HG02759 (cell line): ENCODE results near the gene HSF4.
"Not testable (repeated sequence)": the region's sequence is repeated elsewhere in the genome, so short reads cannot be mapped to it uniquely, and the experiment has no call there.

Source experiments
- ATAC-seq: cut with Tn5 transposase; IDR thresholded peaks from one replicate; pipeline ENCODE4 v1.9.1; 2021; ENCODE audit warnings: mild to moderate bottlenecking, moderate library complexity; ENCODE audit not compliant: unreplicated experiment

Gene HSF4

DNA sequence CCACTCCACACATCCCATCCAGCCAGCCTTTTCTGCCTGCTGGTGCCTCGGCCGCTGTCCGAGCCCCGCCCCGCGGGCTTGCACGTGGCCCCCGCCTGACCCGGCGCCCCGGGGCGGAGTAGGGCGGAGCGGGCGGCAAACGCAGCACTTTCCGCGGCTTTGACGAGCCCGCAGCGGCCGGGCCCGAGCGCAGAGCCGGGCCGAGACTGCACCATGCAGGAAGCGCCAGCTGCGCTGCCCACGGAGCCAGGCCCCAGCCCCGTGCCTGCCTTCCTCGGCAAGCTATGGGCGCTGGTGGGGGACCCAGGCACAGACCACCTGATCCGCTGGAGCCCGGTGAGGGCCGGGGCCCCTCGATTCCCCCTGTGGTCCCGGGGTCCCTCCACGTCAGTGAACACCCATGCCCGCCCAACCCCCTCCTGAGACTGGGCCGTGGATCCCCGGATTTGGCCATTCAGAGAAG, at the start of gene HSF4:
TSS of gene HSF4 (plus strand) at position 147 of the 463 bp plus-strand sequence. CDS start at position 214, 67 bp downstream.
- ATAC-seq, result no peak

- no peak for ATAC-seq
These were observed 49.8 kb upstream of the HSF4 start for GRCh38 chr16:67114793-67115192.

- no peak for ATAC-seq
These were observed 48.9 kb upstream of the HSF4 start for GRCh38 chr16:67115639-67116038.

- ATAC-seq, result no peak
These were observed 47.9 kb upstream of the HSF4 start for GRCh38 chr16:67116388-67117311.

- ATAC-seq, result no peak
These were observed 46.8 kb upstream of the HSF4 start for GRCh38 chr16:67117716-67118115.

DNA sequence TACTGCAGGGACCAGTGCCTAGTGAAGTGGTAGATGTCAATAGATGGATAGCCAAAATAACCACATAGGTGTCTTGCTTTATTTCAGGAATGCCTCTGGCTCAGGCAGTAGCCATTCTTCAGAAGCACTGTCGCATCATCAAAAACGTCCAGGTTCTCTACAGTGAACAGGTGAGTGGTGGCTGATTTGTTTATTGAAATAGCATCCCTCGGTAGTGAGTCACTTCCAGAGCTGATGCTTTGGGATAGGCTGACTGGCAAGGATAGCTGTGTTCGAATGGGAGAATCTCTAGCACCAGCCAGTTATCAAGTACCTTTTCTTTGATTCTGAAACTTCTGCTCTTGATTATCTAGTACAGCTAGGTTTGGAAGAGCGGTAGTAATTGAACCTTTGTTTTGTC, 44.5 kb upstream of the HSF4 start:
- ATAC-seq, result no peak

DNA sequence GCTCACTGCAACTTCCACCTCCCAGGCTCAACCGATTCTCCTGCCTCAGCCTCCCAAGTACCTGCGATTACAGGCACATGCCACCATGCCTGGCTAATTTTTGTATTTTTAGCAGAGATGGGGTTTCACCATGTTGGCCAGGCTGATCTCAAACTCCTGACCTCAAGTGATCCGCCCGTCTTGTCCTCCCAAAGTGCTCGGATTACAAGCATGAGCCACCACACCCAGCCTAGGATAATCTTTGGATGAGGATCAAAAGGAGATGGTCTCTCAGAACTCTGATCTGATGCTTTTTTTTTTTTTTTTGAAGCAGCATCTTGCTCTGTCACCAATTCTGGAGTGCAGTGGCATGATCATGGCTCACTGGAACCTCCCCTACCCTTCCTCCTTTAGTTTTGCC, 41.7 kb upstream of the HSF4 start:
- ATAC-seq, result not testable (repeated sequence)

DNA sequence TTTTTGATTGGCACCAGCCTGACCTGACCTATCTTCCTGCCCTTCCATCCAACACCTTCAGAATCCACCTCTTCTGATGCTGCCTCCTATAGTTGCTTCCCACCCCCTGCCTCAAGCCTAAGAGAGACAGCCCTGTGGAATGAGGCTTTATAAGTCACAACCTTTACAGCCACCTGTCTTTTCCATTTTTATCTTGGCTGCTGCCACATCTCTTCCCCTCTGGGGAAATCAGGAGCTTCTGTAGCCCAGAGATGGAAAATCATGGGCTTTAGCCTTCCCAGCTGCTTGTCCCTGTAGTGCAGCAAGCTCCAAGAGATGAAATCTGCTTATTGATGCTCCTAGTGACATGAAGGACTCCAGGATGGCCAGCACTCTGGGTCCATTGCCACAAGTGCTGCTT, 36.1 kb upstream of the HSF4 start:
- no peak for ATAC-seq

DNA sequence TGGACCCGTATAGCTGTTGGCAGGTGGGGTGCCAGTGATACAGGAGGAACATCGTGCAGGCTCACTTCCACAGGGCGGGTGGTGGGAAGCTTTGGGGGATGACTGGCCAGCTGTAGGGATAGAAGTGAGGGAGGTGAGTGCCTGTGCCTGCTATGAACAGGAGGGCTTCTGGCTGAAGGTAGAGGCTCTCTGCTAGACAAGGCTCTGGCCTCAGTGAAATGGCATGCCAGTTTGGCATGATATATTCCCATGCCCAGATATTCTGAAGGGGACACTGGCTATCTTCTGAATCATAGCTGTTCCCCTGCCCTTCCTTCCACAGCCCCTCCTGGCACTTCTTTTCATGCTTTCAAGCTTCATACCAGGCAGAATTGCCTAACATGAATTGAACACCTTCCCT, 35.7 kb upstream of the HSF4 start:
- ATAC-seq, result no peak

DNA sequence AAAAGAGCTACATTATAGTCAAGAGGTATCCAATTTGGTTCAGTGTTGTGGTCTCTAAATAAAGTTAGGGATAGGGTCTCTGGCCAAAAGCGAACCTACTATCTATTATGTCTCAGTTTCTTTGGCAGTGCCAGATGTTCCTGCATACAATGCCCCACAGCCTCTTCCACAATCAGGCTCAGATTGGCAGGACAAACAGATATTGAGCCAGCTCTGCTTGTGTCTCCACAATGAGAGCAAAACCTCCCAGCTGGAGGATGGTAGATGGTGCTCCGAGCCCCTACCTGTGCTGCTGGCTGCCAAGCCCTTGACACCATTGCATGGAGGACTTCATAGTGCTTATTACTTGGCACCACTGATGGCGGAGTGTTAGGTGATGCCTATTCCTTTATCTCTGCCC, 35.1 kb upstream of the HSF4 start:
- no peak for ATAC-seq

DNA sequence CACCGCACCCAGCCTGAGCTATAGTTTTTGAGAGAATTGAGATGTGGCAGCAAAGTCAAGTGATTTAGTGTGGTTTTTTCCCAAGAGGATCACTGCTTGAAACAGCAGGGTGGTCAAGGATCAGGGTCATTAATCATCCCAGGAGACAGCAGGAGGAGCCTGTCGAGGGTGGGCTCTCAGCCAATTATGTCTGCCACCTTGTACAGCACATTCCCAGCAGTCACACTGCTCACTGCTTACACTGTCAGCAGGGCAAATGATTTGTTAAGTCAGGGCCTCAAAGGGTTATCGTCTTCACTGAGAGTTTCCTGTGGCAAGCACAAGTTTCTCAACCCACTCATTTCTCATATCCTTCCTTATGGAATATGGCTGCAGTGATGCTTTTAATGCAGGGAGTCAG, 26.9 kb upstream of the HSF4 start:
- ATAC-seq, result no peak

DNA sequence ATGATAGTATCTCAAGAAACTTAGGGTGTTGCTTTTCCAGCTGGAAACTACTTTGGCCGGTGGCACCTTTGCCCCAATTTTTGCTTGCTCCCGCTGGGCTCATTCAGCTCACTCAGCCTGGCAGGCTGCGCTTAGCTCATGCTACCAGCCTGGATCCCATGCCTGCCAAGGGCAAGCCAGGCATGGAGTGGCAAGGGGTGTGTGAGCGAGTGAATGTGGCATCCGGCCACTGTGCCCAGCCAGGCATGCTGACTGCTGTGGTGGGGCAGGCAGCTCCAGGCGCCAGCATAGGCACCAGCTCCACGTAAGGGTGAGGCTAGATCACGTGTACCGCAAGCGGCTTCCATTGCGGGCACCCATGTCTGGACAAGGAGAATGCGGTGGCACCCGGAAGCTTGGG, 23.2 kb upstream of the HSF4 start:
- ATAC-seq, result no peak

DNA sequence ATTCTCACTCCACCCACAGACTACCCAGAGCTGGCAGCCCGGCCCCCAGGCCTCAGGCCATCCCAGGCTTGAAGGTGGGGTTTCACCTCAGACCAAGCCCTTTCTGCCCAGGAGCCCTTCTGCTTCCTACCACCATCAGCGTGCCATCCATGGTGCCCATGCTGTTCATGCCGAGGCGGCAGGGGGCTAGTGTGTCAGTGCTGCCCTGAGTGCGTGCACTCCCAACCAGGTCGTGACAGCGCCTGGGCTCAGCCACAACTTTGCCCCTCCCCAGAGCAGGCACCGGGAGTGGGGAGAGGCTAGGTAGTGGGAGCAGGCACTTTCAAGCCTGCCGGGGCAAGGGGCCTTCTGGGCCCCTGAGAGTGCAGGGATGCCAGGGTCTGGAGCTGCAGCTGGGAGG, 22.2 kb upstream of the HSF4 start:
- ATAC-seq, result no peak

DNA sequence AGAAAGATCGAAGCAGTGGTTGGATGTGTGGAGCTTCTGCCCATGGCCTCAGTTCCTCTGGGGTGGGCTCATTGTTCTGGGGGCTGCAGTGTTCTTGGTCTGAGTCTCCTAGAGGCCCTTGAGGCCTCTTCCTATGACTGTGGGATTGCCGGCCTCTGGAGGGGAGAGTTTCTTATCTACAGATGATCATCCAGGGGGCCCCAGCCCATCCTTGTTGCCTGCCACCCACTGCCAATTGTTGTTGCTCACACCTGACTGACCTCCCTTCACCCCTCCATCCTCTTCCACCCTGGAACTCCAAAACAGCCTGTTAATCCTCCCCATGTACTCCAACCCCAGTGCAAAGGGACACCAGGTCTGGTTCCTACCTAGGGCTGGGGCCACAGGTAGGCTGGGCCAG, 19.6 kb upstream of the HSF4 start:
- ATAC-seq, result no peak

GRCh38 chr16:67145746-67146145, 18.8 kb upstream of the HSF4 start:
- no peak for ATAC-seq

- ATAC-seq, result no peak
These were observed 17.8 kb upstream of the HSF4 start for GRCh38 chr16:67146523-67147357.

DNA sequence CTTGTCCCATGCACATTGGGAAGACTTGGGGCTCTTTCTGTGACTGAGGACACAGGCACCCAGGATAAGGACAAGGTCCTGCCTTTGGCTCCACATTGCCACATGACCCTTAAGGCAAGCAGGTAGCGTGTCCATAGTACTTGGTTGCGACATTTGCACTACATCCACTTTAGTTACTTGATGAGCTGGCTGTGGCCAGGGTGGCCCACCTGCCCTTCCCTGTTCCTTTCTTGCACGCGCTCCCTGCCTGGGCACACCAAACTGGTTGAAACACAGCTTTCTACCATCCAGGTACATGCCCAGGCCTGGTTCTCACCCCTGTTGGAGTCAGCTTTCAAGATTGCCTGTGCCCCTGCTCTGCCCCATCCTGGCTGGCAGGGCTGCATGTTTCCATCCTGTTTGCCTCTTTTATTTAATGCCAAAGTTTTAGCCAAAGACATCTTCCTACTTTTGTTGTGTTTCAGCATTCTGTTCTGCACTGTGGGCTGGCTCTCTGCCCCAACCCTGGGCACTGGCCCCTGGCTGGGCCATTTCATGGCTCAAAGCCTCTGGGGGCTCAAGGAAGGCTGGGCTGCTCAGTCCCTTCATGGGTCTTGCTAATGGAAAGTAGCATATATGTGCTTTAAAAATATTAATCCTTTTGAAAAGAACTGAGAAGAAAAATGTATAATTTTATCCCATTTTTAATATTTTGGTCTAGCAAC, 17.0 kb upstream of the HSF4 start:
- ATAC-seq, result no peak

DNA sequence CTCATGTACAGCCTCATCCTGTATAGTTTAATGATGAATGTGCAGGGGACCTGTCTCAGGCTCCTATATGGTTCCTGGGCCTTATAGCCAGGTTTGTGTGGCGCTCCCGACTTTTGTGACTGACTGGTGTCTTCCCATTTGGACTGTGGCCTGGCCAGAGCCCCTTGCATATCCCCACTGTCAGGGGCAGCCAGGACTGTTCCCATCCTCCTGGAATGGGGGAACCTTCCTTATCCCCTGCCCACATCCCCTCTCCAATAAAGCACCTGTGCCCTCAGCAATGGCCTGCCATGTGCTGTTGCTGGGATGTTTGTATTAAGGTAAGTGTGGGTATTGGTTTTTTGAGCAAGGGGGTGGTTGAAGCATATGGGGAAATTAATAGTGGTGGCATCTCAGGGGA, 16.3 kb upstream of the HSF4 start:
- ATAC-seq, result no peak

GRCh38 chr16:67148656-67149275, 15.8 kb upstream of the HSF4 start:
- no peak for ATAC-seq

DNA sequence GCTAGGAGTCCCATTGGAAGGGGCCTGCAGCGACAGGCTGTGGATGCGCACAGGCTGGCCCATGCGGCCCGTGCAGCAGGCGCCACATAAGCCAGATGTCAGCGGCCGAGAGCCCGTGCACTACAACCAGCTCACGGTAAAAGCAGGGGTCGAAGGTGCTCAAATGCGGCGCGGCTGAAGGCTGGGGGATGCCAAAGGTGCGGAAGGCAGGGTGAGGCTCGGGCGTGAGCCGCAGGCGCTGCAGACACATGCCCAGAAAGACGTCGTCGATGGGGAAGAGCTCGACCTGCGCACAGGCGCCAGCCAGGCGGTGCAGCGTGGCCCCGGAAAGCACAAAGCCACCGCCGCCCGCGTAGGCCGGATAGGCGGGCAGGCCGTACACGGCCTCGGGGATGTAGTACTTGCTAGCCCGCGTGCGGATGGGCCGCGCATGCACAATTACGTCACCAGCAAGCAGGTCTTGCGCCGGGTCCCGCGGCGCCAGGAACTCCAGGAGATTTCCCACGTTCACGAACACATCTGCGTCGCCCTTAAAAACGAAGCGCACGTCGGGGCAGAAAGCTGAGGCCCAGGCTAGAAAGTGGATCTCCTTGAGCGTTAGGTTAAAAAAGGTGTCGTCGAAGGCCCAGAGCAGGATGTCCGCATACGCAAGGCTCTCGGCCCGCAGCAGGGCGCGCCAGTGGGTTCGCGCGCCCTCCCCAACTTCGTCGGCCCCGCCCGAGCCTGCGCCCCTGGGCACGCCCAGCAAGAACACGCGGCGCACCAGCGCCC, 15.1 kb upstream of the HSF4 start:
- no peak for ATAC-seq
